Measurements from ENCODE around the gene KCNQ1. TPM values are rescaled to one million over a fixed set of nuclear protein-coding genes. Genes with fewer than 3 reads are reported as not detected.

Gene KCNQ1
- total RNA-seq, 2 experiments from 2014 or later, result 24.2 to 26.6 TPM

DNA sequence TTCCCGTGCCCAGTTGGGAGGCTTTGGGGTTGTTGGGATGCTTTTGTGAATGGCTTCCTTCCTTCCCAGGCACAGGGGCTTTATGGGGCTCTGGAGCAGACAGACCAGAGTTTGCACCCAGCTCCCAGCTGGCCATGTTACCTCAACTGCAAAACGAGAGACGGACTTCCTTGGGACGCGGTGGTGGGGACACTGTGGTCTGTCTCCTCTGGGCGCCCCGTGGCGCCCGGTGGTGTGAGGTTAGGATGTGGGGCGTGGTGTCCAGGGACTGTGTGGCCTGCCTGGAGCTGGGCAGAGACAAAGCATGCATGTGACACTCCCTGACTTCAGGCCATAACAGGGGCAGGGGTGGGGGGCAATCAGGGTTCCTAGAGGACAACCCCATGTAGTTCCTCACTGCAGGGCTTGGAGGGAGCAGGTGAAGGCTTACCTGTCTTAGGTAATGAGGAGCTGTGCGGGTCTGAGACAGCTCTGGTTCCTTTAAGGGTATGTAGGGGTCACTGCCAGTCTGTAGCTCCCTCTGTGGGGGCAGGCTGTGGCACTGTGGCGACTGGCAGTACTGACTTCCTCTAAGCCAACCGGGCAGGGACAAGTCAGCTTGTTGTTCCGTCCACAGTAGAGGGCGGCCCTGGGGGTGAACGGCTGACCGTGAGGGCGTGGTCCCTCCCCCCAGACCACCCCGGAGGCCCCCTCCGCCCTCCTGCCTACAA is 14.4 kb downstream of the KCNQ1 start:
- ATAC-seq (ENCODE audit: low read depth) (no peak), DNase-seq (peak; percentile 25)
- H3K27me3 Mint-ChIP-seq, result peaks cover 4% of the 10 kb centered on the region
- H3K27ac Mint-ChIP-seq, result no peak overlapping the region
- no peaks in the 10 kb centered on the region for H3K9me3 Mint-ChIP-seq
- H3K4me3 Mint-ChIP-seq, result no peak overlapping the region
- peaks cover 2% of the 10 kb centered on the region for H3K36me3 Mint-ChIP-seq
- POLR2A ChIA-PET, result interaction anchor here (1.5 kb wide), 1 partner anchor 12 kb away, joined by 4 read pairs; no protein-coding TSS in a partner anchor
- H3K4me1 Mint-ChIP-seq, result peaks cover 7% of the 10 kb centered on the region

DNA sequence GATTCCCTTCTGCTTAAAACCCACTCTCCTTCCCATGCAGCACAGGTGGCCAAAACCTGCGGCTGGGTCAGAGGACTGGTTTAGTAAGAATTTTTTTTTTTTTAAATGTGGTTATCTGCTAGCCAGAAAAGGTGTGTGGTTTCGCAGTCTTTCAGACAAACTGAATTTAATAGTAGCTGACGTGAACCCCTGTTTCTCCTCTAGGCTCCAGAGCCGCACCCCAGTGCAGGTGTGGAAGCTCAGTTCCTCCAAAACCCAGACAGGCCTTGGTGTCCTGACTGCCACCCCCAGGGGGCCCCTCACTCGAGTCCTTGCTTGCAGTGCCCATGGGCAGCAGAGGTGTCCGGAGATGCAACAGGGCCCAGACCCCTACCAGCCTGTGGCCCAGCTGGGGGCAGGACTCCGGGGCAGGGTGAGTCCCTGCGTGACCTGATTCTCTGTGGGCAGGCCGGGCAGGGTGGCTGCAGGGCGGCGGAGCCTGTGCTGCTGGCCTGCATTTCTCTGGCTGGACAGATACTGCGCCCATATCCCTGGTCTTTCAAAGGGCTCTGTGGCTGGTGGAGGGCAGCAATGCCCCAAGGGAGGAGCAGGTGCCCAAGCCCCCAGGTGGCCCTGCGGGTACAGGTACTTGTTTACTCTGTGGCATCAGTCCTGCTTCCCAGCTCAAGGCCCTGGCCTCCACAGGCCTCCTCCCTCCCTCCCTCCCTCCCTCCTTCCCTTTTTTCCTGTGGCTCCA is 15.2 kb downstream of the KCNQ1 start:
- no peak overlapping the region for H3K27ac Mint-ChIP-seq
- DNase-seq (peak; percentile 30), ATAC-seq (ENCODE audit: low read depth) (no peak)
- peaks cover 4% of the 10 kb centered on the region for H3K27me3 Mint-ChIP-seq
- H3K36me3 Mint-ChIP-seq, result peaks cover 2% of the 10 kb centered on the region
- POLR2A ChIA-PET, result interaction anchor here (1.5 kb wide), 1 partner anchor 13 kb away, joined by 4 read pairs; no protein-coding TSS in a partner anchor
- no peak overlapping the region for H3K4me3 Mint-ChIP-seq
- no peaks in the 10 kb centered on the region for H3K9me3 Mint-ChIP-seq
- H3K4me1 Mint-ChIP-seq, result peaks cover 7% of the 10 kb centered on the region

DNA sequence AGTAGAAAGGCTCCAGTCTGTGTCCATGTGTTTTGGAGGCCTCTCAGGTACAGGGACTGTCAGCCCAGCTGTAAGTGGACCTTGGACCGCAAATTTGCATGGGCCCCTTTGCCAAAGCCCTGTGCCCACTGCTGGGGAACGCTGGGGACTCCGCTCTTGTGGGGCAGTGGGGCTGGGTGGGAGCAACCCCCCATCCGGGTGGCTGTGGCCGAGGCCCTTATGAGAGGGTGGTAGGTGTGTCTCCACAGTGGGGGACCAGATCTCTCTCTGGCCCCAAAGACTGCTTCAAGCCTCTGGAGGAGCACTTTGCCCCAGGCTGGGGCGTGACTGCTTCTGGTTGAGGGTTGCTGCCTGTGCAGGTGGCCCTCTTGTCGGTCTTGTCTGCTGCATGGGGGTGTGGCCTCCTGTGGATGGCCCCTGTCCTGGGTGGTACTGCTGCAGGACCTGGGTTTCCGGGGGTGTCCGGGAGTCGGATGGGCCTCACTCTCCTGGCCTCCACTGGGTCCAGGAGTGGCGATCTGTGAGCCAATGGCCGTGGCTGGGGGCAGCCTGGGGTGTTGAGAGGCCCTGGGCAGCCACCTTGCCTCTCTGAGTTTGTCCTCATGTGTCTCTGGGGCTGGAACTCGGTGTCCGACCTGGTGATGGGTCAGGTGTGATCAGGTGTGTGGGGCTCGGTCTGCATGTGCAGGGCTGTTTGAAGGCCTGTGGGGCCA is 15.9 kb downstream of the KCNQ1 start:
- H3K36me3 Mint-ChIP-seq, result no peaks in the 10 kb centered on the region
- H3K4me1 Mint-ChIP-seq, result peaks cover 7% of the 10 kb centered on the region
- ATAC-seq (ENCODE audit: low read depth), result no peak
- no peaks in the 10 kb centered on the region for H3K9me3 Mint-ChIP-seq
- no peak overlapping the region for H3K4me3 Mint-ChIP-seq
- peaks cover 4% of the 10 kb centered on the region for H3K27me3 Mint-ChIP-seq
- DNase-seq, result peak; percentile 26
- POLR2A ChIA-PET, result no interaction called here
- no peak overlapping the region for H3K27ac Mint-ChIP-seq

DNA sequence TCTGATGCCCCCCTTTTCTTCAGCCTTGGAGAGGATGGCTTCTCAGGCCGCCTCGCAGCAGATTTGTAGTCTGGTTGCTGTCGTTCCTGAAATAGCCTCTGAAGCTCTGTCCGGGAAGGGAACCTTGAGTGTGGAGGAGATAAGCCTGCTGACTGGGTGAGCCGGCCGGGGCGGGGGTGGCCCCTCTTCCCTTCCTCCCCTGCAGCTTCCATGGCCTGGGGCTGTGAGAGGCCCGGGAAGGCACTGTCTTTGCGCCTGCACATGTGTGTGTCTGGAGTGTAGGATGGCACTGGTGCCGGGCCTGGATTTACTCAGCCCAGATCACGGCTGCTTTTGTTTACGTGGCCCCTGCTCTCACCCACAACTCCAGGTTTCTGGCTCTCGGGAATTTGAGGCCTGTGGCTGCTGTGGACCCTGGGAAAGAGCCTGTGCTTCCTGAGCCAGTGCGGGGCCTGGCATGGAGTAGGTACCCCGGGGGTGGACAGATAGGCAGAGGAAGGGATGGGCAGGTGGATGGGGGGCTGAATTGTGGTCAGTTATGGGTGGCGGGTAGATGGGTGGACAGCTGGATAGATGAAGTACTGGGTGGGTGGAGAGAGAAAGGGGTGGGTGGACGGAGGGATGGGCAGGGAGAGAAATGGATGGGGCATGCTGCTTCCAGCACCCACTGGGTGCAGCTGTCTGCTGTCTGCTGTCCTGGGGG is 16.6 kb downstream of the KCNQ1 start:
- H3K9me3 Mint-ChIP-seq, result no peaks in the 10 kb centered on the region
- peaks cover 2% of the 10 kb centered on the region for H3K27me3 Mint-ChIP-seq
- peaks cover 10% of the 10 kb centered on the region for H3K4me1 Mint-ChIP-seq
- no peak for DNase-seq
- no peaks in the 10 kb centered on the region for H3K36me3 Mint-ChIP-seq
- no peak for ATAC-seq (ENCODE audit: low read depth)
- H3K4me3 Mint-ChIP-seq, result no peak overlapping the region
- POLR2A ChIA-PET, result no interaction called here
- H3K27ac Mint-ChIP-seq, result no peak overlapping the region

DNA sequence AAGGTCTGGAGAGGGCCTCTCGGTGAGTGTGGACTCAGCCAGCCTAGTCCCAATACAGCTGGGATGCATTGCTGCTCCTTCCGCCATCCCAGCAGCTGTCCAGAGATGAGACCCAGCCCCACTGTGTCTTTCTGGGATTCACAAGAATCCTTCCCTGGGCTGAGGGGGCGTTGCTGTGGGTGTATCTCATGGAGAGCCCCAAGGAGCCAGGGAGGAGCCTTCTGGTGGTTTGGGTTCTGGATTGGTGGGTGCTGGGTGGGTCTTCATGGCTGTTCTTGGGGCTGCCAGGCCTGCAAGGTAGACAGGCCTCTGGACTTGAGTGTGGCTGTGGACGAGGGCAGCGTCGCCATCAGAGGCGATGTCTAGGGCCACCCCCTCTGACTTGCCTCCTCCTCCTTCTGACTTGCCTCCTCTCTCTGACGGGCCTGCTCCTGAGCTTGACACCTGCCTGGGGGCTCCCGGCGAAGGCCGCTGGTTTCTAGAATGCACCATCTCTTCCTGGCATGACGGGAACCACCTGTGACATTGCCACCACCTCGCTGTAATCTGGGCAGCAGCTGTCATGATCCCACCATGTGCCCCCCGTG is 17.2 kb downstream of the KCNQ1 start:
- DNase-seq (no peak), ATAC-seq (ENCODE audit: low read depth) (no peak)
- H3K27ac Mint-ChIP-seq, result no peak overlapping the region
- H3K4me3 Mint-ChIP-seq, result no peak overlapping the region
- peaks cover 16% of the 10 kb centered on the region for H3K4me1 Mint-ChIP-seq
- no peaks in the 10 kb centered on the region for H3K9me3 Mint-ChIP-seq
- H3K36me3 Mint-ChIP-seq, result no peaks in the 10 kb centered on the region
- H3K27me3 Mint-ChIP-seq, result peaks cover 2% of the 10 kb centered on the region
- POLR2A ChIA-PET, result no interaction called here

DNA sequence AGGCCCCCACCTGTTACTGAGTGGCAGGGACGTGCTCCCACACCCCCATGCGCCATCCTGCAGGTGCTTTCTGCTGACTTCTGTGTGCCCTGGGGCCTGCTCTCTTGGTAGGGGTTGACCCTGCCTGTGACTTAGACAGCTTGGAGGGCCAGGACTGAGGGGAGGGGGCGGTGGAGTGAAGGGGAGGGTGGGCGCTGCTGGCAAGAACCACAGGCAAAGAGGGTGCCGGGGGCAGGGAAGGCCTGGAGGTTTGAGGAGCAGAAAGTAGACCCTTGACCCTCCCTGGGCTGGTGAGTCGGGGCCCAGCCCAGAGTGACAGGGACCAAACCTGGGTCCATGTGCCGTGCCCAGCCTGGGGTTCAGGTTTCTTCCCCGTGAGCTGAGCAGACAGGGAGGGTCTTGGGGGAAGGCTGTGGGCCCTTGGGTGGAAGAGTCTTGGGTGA is 17.8 kb downstream of the KCNQ1 start:
- Mint-ChIP-seq H3K27me3 (peaks cover 2% of the 10 kb centered on the region), H3K4me1 (peaks cover 19% of the 10 kb centered on the region), H3K9me3 (no peaks in the 10 kb centered on the region), H3K36me3 (no peaks in the 10 kb centered on the region), H3K4me3 (no peak overlapping the region), H3K27ac (peak overlapping the region; percentile 45)
- ATAC-seq (ENCODE audit: low read depth) (no peak), DNase-seq (no peak)
- POLR2A ChIA-PET, result no interaction called here

DNA sequence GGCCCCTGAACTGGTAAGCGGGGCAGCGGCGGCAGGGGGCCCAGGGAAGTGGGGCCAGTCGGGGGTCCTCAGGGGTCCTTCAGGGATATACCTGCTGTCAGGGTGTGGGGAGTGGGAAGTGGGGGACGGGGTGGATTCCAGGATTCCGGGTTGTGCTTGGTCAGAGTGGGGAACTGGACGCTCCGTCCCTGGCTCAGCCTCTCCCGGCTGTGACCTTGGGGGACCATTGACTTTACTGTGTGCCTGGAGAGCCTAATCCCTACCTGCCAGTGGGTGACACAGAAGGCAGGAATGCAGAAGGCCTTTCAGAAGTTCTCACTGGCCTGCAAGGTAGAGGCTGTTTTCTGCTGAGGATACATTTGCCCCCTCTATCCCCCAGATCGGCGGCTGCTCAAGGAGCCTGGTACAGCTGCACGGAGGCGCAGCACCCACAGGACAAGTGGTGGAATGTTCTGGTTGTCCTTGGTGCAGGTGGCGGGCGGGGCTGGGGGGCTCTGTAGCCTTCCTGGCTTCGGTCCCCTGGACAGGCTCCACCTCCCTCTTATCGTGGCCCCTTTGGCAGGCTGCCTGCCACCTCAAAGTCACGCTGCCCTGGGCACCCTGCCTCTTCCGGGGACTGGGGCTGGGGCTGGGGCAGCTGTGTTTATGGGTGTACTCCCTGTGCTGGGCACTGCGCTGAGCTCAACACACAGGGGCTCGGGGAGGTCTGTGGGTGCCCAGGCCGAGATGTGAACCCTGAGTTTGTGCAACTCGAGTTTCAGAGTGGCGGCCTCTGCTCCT is 18.4 kb downstream of the KCNQ1 start:
- no peaks in the 10 kb centered on the region for H3K9me3 Mint-ChIP-seq
- no peak overlapping the region for H3K4me3 Mint-ChIP-seq
- H3K27ac Mint-ChIP-seq, result peak overlapping the region; percentile 45
- POLR2A ChIA-PET, result no interaction called here
- DNase-seq (no peak), ATAC-seq (ENCODE audit: low read depth) (no peak)
- H3K36me3 Mint-ChIP-seq, result no peaks in the 10 kb centered on the region
- peaks cover 25% of the 10 kb centered on the region for H3K4me1 Mint-ChIP-seq
- peaks cover 2% of the 10 kb centered on the region for H3K27me3 Mint-ChIP-seq

DNA sequence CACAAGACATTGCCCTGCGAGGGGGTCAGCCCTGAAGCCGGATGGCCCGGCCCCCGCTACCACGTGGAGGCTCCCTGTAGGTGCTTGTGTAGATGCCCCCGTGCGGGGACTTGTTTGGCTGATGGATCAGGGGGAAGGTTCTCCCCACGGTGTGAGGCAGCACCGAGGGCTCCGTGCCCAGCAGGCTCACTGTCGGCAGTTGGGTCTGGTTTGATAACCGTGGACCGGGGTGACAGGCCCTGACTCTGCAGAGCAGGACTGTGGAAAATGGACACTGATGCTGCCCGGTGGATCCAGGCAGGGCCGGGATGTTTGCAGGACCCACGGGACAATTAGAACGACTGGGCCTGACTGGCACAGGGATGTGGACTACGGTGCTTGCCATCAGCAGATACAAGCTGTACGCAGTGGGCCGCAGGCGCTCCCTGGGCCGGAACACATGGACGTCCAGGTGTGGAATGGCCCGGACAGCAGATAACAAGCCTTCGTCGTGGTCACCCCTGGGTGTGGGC is 19.0 kb downstream of the KCNQ1 start:
- ATAC-seq (ENCODE audit: low read depth) (no peak), DNase-seq (no peak)
- H3K9me3 Mint-ChIP-seq, result no peaks in the 10 kb centered on the region
- H3K27me3 Mint-ChIP-seq, result peaks cover 5% of the 10 kb centered on the region
- peaks cover 26% of the 10 kb centered on the region for H3K4me1 Mint-ChIP-seq
- no peak overlapping the region for H3K4me3 Mint-ChIP-seq
- H3K36me3 Mint-ChIP-seq, result no peaks in the 10 kb centered on the region
- H3K27ac Mint-ChIP-seq, result no peak overlapping the region
- POLR2A ChIA-PET, result interaction anchor here (1.3 to 2.0 kb wide), 2 partner anchors 18 to 19 kb away, joined by 5 to 6 read pairs; partner anchors contain the start of gene KCNQ1

DNA sequence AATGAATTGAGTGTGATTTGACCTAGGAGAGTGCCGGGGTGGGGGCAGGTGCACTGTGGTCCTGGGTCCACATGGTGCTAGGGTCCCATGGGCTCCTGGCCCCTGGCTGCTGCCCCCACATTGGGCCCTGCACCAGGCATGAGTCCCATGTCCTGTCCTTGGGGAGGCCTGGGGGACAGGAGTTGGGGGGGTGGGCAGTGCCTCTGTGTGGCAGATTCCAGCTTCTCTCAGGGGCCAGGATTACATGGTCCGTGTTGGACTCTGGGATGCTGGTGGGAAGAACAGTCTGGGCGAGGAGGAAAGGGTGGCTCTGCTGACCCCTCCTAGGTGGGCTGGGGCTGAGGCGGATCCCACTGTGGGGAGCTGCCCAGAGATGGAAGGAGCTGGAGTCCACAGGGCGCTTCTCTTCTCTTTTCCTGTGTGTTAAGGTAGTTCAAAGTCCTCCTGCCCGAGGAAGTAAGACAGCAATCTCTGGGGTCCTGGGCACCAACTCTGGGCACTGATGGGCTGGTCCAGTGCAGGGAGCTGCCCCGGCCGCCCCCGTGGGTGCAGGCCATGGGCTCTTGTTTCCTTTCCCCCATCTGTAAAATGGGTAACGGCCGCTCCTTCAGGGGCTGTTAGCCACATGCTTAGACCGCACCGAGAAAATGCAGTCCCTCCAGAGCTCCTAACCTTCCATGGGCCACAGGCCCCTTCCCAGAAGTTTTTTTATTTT is 19.8 kb downstream of the KCNQ1 start:
- H3K4me3 Mint-ChIP-seq, result no peak overlapping the region
- ATAC-seq (ENCODE audit: low read depth) (no peak), DNase-seq (no peak)
- POLR2A ChIA-PET, result interaction anchor here (1.1 to 2.0 kb wide), 3 partner anchors 15 to 19 kb away, joined by 3 to 6 read pairs (median 5); partner anchors contain the start of gene KCNQ1
- H3K9me3 Mint-ChIP-seq, result no peaks in the 10 kb centered on the region
- peaks cover 10% of the 10 kb centered on the region for H3K27me3 Mint-ChIP-seq
- H3K36me3 Mint-ChIP-seq, result peaks cover 2% of the 10 kb centered on the region
- H3K27ac Mint-ChIP-seq, result no peak overlapping the region
- peaks cover 24% of the 10 kb centered on the region for H3K4me1 Mint-ChIP-seq

DNA sequence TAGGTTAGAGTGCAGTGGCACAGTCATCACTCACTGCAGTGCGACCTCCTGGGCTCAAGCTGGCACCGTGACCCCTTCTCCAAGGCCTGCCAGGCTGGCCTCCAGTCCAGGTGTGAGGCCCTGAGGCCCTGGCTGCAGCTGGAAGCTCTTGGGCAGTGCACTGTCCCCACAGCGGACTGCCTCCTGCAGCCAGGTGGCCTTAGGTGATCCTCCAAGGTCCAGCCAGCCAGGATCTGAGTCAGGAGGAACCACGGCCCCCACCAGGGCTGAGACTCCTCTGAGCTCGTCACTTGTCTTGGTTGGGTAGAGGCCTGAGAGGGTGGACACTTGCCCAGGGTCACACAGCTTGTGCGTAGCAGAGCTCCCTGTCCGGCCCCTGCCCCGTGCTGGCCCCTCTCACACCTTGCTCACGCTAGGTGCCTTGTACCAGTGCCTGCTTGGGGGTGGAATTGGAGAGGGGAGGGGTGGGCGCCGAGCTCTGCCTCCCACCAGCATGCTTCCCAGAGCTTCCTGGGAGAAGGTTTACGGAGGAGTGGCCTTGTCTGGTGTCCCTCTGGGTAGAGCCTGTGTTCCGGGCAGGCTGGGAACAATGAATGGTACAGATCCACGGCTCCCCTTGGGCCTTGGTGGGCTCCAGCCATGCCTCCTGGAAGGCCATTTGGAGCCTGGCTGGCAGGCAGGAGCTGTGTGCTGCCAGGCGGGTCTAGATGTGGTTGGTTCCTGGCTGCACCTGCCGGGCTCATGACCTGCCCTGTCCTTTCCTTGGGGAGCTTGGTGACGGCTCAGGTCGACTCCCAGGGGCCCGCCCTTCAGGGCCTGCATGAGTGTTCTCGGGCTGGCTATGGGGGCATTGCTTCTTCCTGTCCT is 20.6 kb downstream of the KCNQ1 start:
- ATAC-seq (ENCODE audit: low read depth), result no peak
- H3K27me3 Mint-ChIP-seq, result peaks cover 10% of the 10 kb centered on the region
- peak overlapping the region; percentile 30 for H3K27ac Mint-ChIP-seq
- no peaks in the 10 kb centered on the region for H3K9me3 Mint-ChIP-seq
- peaks cover 27% of the 10 kb centered on the region for H3K4me1 Mint-ChIP-seq
- H3K4me3 Mint-ChIP-seq, result no peak overlapping the region
- POLR2A ChIA-PET, result interaction anchor here (0.9 to 2.0 kb wide), 4 partner anchors 14 to 20 kb away, joined by 3 to 6 read pairs (median 4); partner anchors contain the start of gene KCNQ1
- H3K36me3 Mint-ChIP-seq, result peaks cover 2% of the 10 kb centered on the region
- no peak for DNase-seq
